T-helper 22 cell (primary cell): Measurements from ENCODE around the gene TMEM62.

Experiments
- DNase-seq: peaks from one replicate; pipeline ENCODE4 v3.0.0-alpha.2; 2020; ENCODE audit warnings: low read depth

The TMEM62 gene

GRCh38 chr15:43133430-43134156 lies at the start of gene TMEM62:
TMEM62 (plus strand) TSS chr15:43133586; CDS start chr15:43133803, 217 bp downstream.
- peak; percentile 34 for DNase-seq

DNA sequence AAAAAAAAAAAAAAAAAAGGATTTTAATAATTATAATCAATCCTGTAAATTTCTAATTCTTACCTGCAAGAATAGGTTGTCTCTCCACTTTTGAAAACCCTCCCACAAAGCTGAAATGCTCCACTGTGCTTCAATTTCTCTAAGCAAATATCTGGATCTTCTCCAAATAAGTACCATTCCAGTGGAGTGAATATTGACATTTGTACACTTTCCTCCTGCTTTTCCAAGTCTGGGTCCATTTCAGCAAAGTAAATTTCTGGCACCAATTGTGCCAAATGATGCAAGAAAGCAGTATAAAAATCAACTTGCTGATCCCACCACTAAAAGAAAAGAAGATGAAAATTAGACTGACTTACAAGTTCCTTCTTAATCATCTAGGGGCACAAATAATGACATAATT lies 47.5 kb upstream of the TMEM62 start:
- DNase-seq: no peak

DNA sequence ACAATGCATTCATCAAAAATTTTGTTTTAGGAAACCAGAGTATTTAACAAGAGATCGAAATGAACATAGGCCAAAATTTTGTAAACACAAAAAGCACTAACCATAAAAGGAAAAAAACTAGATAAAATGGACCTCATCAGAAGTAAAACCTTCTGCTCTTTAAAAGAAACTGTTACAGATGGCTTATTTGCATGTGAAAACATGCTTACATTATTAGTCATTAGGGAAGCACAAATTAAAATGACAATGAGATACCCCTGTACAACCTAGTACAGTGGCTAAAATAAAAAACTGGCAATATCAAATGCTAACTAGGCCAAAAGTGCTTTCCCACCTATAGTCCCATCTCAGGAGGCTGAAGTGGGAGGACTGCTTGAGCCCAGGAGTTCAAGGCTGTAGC lies 46.8 kb upstream of the TMEM62 start:
- DNase-seq: no peak

DNA sequence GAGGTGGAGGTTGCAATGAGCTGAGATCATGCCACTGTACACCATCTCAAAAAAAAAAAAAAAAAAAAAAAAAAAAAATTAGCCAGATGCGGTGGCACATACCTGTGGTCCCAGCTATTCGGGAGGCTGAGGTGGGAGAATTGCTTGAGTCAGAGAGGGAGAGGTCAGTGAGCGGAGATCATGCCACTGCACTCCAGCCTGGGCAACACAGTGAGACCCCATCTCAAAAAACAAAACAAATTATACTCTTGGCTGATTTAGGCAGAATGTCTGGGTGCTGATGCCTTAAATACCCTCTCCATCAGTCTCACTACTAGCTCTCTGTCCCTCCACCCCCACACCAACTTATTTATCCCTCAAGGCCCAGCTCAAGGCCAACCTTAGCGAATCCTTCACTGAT lies 41.5 kb upstream of the TMEM62 start:
- no peak for DNase-seq

GRCh38 chr15:43093026-43093425 lies 40.4 kb upstream of the TMEM62 start:
- DNase-seq: no peak

DNA sequence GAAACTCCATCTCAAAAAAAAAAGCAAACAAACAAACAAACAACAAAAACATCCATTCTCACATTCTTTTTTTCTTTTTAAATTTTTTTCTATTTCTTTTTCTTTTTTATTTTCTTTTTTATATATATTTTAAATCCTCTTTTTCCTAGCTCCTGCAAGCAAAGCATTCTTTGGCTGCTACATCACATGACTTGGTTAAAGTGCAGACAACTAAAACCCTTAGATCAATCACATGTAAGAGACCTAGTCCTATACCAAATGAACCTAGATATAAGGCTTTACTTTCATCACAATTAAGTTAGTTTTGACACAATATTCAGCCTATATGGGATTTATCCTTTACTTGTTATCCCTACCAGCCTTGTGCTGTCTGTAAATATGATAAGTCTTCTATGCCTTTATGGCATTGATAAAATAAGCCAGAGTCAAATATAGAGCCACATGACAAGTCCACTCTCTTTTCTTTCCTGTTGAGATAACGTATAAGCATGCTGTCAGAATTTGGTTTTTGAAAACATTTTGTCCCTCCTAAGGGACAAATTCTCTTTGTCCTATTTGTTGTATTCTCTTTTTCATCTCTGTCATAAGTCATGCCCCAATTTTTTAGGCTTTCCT lies 38.9 kb upstream of the TMEM62 start:
- DNase-seq: no peak

GRCh38 chr15:43095243-43095642 lies 38.1 kb upstream of the TMEM62 start:
- DNase-seq: no peak

GRCh38 chr15:43095708-43096347 lies 37.6 kb upstream of the TMEM62 start:
- DNase-seq: no peak

DNA sequence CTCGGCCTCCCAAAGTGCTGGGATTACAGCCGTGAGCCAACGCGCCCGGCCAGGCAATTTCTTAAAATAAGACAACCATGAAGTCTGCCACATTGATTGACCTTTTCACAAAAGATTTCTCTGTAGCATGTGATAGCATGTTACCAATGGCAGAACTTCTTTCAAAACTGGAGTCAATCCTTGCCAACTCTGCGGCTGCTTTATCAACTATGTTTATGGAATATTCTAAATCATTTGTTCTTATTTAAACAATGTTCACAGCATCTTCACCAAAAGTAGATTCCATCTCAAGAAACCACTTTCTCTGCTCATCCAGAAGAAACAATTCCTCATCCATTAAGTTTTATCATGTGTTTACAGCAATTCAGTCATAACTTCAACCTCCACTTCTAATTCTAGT lies 37.0 kb upstream of the TMEM62 start:
- DNase-seq: no peak

DNA sequence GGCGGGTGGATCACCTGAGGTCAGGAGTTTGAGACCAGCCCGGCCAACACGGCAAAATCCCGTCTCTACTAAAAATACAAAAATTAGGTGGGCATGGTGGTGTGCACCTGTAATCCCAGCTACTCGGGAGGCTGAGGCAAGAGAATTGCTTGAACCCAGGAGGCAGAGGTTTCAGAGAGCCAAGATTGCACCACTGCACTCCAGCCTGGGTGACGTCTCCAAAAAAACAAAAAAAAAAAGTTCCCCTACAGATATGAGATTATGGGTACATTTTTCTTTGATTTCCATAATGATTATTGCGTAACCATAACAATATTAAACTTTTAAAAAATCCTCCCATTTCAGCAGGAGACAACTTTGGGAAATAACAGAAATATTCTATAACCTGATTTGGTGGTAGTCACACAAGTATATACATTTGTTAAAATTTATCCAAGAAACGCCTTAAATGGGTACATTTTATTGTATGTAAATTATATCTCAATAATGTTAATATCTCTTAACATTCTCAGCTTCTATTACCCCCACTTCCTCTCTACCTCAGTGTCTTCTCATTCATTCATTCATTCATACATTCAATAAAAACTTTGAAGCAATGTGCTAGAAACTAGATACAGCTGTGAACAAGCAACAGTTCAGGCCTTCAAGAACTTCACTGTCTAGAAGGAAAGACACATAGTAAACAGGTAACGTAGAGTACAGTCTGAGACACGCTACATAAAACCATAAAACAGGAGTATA lies 34.1 kb upstream of the TMEM62 start:
- no peak for DNase-seq

- no peak for DNase-seq
These were observed 32.4 kb upstream of the TMEM62 start for GRCh38 chr15:43100971-43101370.

- no peak for DNase-seq
These were observed 31.2 kb upstream of the TMEM62 start for GRCh38 chr15:43102187-43102586.

DNA sequence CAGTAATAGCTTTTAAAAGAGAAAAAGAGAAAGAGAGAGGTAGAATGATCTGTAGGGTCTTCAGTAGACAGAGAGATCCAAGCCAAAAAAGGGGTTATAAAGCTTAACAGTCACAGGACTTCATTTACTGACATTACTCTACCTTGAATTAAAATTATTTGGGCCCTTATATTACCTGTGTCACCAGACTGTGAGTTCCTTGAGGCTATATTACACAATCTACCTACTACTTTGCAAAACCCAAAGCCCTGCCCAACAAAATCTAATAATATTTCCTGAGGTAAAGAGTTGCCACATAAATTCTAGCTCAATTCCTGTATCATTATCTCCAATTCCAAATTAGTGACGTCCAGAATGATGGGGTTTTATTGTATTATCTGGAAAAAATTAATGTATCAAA lies 29.5 kb upstream of the TMEM62 start:
- no peak for DNase-seq

GRCh38 chr15:43104426-43104825 lies 29.0 kb upstream of the TMEM62 start:
- no peak for DNase-seq

DNA sequence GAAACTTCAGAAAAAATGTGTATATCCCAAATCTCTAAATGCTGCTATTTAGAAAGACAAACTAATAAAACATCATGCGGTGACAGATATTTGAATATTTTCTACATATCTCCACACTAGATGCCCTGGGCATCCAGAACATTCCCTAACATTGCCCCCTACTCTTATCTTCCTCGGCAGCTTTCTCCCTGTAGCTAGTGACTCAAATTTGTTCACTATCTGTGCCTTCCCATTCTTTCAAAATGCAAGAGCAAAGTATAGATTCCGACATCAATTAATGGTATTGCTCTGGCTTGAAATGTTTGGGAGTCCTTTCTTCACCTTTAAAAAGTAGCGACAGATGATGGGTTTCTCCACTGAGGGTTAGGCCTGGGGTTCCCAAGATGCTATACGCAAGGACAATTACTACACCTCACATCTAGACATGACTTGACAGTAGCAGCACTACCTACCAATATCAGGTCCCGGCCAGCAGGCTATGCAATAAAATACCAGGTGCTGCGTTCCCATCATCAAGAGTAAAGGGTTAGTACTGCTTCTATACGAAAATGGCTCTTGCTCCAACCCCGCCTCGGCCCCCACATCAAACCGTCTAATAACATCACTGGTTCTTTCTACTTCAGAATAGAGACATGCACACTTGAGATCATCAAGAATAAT lies 28.2 kb upstream of the TMEM62 start:
- no peak for DNase-seq

- peak; percentile 84 for DNase-seq
These were observed 27.5 kb upstream of the TMEM62 start, which contains the start of gene UBR1 for GRCh38 chr15:43105778-43106485. UBR1 (minus strand) TSS chr15:43106038; CDS start chr15:43106022, 16 bp downstream.

GRCh38 chr15:43106486-43106829 lies 26.9 kb upstream of the TMEM62 start:
- no peak for DNase-seq

- DNase-seq: no peak
These were observed 25.6 kb upstream of the TMEM62 start for GRCh38 chr15:43107751-43108150.

DNA sequence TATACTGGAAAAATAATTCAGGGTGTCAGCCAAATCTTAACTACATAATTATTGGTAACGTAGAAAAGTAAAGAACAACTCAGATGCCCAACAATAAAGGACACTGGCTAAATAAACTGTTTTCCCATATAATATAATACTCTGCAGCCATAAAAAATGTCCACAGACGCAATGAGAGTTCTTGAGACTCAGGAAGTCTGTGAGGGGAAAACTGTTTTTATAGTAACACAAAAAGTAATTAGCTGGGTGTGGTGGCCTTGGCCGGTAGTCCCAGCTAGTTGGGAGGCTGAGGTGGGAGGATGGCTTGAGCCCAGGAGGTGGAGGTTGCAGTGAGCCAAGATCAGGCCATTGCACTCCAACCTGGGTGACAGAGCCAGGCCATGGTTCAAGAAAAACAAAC lies 22.0 kb upstream of the TMEM62 start:
- no peak for DNase-seq

- DNase-seq: no peak
These were observed 15.1 kb upstream of the TMEM62 start for GRCh38 chr15:43118286-43118685.

DNA sequence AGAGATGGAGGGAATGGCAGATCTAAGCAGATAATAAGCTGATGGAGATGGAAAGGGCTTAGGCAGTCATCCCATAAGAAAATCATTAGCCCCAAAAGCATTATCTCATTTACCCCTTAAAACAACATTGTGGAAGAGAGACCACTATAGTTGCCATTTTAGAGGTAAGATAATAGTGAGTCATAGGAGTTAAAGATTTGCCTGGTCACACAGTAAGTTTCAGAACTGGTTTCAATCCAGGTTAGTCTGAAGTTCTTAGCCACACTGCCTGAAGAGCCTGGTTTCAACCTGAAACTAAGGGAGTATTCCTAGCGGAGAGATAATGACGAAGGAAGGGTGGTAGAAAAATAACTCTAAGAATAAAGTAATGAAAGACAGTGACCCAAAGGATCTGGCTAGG lies 14.6 kb upstream of the TMEM62 start:
- no peak for DNase-seq

- DNase-seq: no peak
These were observed 11.5 kb upstream of the TMEM62 start for GRCh38 chr15:43121863-43122262.
